HG03442 (cell line): ENCODE measurements around the gene FLVCR2.
"Not testable (repeated sequence)": the region's sequence is repeated elsewhere in the genome, so short reads cannot be mapped to it uniquely, and the experiment has no call there.

Experiments used
- ATAC-seq: cut with Tn5 transposase; IDR thresholded peaks from one replicate; pipeline ENCODE4 v1.9.1; 2021; ENCODE audit warnings: mild to moderate bottlenecking, moderate library complexity; ENCODE audit not compliant: unreplicated experiment

Gene FLVCR2

GRCh38 chr14:75658957-75659356 lies 80.5 kb downstream of the FLVCR2 start:
- no peak for ATAC-seq

- no peak for ATAC-seq
Measured at GRCh38 chr14:75660238-75660629, 81.8 kb downstream of the FLVCR2 start.

- peak; percentile 91 for ATAC-seq
Measured at GRCh38 chr14:75660630-75661498, 82.4 kb downstream of the FLVCR2 start, which contains the start of the genes ERG28 and TTLL5. Gene ERG28 (minus strand): TSS chr14:75660876. CDS start chr14:75657502, 3,374 bp downstream. Gene TTLL5 (plus strand): TSS chr14:75661246. CDS start chr14:75663150, 1,904 bp downstream.

GRCh38 chr14:75661499-75661814 lies 83.0 kb downstream of the FLVCR2 start:
- ATAC-seq = no peak

- ATAC-seq = no peak
Measured at GRCh38 chr14:75662966-75663365, 84.5 kb downstream of the FLVCR2 start.

GRCh38 chr14:75667099-75667765 lies 88.8 kb downstream of the FLVCR2 start:
- ATAC-seq = no peak

- ATAC-seq = no peak
Measured at GRCh38 chr14:75672605-75673192, 94.3 kb downstream of the FLVCR2 start.

GRCh38 chr14:75673345-75674035 lies 95.1 kb downstream of the FLVCR2 start:
- no peak for ATAC-seq

- no peak for ATAC-seq
Measured at GRCh38 chr14:75675265-75675960, 97.0 kb downstream of the FLVCR2 start.

- ATAC-seq = no peak
Measured at GRCh38 chr14:75685910-75686309, 107.5 kb downstream of the FLVCR2 start.

GRCh38 chr14:75689012-75689411 lies 110.6 kb downstream of the FLVCR2 start:
- ATAC-seq = no peak

GRCh38 chr14:75690010-75690409 lies 111.6 kb downstream of the FLVCR2 start:
- no peak for ATAC-seq

GRCh38 chr14:75695025-75695424 lies 116.6 kb downstream of the FLVCR2 start:
- ATAC-seq = not testable (repeated sequence)

GRCh38 chr14:75697386-75697785 lies 119.0 kb downstream of the FLVCR2 start:
- no peak for ATAC-seq
